ENCODE results near the gene SOX2. TPM values are rescaled to one million over a fixed set of nuclear protein-coding genes. Genes with fewer than 3 reads are reported as not detected.

SOX2 gene
- total RNA-seq, 1 experiment from 2014 or later, result 307 TPM

GRCh38 chr3:181687731-181688130 is 24.0 kb upstream of the SOX2 start:
- Histone ChIP-seq H3K9me3 (ENCODE audit: control insufficient read depth, low read depth, low read length) (no peaks in the 10 kb centered on the region), H3K56ac (ENCODE audit: insufficient read length, low read depth, low read length) (no peak overlapping the region), H3K4ac (ENCODE audit: low read depth, low read length) (no peak overlapping the region), H3K14ac (ENCODE audit: insufficient read depth, low read length) (no peak overlapping the region), H2BK20ac (ENCODE audit: low read depth, low read length, poor library complexity, severe bottlenecking) (no peak overlapping the region), H3K27ac (ENCODE audit: insufficient read length, low read depth, low read length) (no peak overlapping the region), H3K4me1 (ENCODE audit: insufficient read depth, low read length) (no peaks in the 10 kb centered on the region; the same call in 1 of the 2 replicates), H3K9ac (ENCODE audit: extremely low read depth, insufficient read length, low read length) (no peak overlapping the region), H4K91ac (ENCODE audit: insufficient read length, low read depth, low read length) (no peak overlapping the region), H4K20me1 (ENCODE audit: control insufficient read depth, insufficient read depth, insufficient read length) (no peaks in the 10 kb centered on the region), H3K79me1 (ENCODE audit: insufficient read depth, low read depth, low read length, poor library complexity, severe bottlenecking) (no peaks in the 10 kb centered on the region), H3K4me2 (ENCODE audit: insufficient read depth, insufficient read length, low read length) (no peak overlapping the region), H2AFZ (ENCODE audit: low read length) (no peak overlapping the region), H2AK5ac (ENCODE audit: insufficient read length, low read length) (no peak overlapping the region), H2BK120ac (ENCODE audit: low read depth, low read length, poor library complexity, severe bottlenecking) (no peak overlapping the region), H4K8ac (replicated peaks; ENCODE audit: insufficient read length, low read depth, low read length) (no peak overlapping the region), H4K5ac (ENCODE audit: insufficient read length, low read depth, low read length) (no peak overlapping the region), H2BK12ac (ENCODE audit: insufficient read length, low read depth, low read length) (no peak overlapping the region), H3K27me3 (ENCODE audit: insufficient read depth, low read length) (no peaks in the 10 kb centered on the region), H3K23me2 (ENCODE audit: insufficient read length, low read depth, low read length, poor library complexity, severe bottlenecking) (no peaks in the 10 kb centered on the region), H2BK5ac (ENCODE audit: insufficient read length, low read length) (no peak overlapping the region), H3K23ac (ENCODE audit: insufficient read length, low read depth, low read length) (no peak overlapping the region), H2BK15ac (ENCODE audit: low read depth, low read length) (no peak overlapping the region), H3K79me2 (ENCODE audit: insufficient read depth, low read length) (no peaks in the 10 kb centered on the region), H3T11ph (ENCODE audit: low read length) (no peak overlapping the region), H3K18ac (ENCODE audit: insufficient read length, low read depth, low read length) (no peak overlapping the region)
- DNase-seq, result no peak
- TF ChIP-seq CTCF (conservative IDR thresholded peaks at IDR 0.05), result no peak
- no peaks in the 10 kb centered on the region for H3K27me3 Mint-ChIP-seq (ENCODE audit: low read depth)
- no peak overlapping the region for H3K4me3 Mint-ChIP-seq
- H3K4me1 Mint-ChIP-seq, result peaks cover 34 to 54% of the 10 kb centered on the region in 2 experiments
- H3K9me3 Mint-ChIP-seq, result no peaks in the 10 kb centered on the region
- peak overlapping the region in 1 of 3 experiments; percentile 62; a peak in 1 of 7 replicates for H3K27ac Mint-ChIP-seq
- no CpG with 5 or more reads among the region's 2 CpGs for WGBS (ENCODE audit: extremely low coverage, insufficient read length, low lambda C conversion rate)
- no peaks in the 10 kb centered on the region for H3K36me3 Mint-ChIP-seq (ENCODE audit: insufficient read depth in 1 of 3, low read depth in 3 of 3)

Data from H9 (cell line).